Fibroblast of pulmonary artery (primary cell): ENCODE data around the gene SEPTIN8.
A peak's percentile ranks its signal among the peaks of the same experiment; 100 is the strongest.

Source experiments
- DNase-seq: peaks from one replicate; pipeline ENCODE4 v3.0.0-alpha.2; 2010; ENCODE audit warnings: low read depth
- H3K4me3 ChIP-seq: replicated peaks from 2 replicates; pipeline ENCODE4 v1.5.1; 2011; ENCODE audit warnings: low read depth, mild to moderate bottlenecking, control low read depth, low read length, moderate library complexity
- TF ChIP-seq, protein P1 (sequence below): IDR thresholded peaks from 2 replicates; pipeline ENCODE4 v1.5.1; 2011; ENCODE audit warnings: mild to moderate bottlenecking, control low read depth, low read length, inconsistent platforms; ENCODE audit errors: missing control alignments

SEPTIN8 gene

GRCh38 chr5:132725745-132726144 is 51.3 kb downstream of the SEPTIN8 start:
- DNase-seq, result no peak
- TF ChIP-seq, protein P1, sequence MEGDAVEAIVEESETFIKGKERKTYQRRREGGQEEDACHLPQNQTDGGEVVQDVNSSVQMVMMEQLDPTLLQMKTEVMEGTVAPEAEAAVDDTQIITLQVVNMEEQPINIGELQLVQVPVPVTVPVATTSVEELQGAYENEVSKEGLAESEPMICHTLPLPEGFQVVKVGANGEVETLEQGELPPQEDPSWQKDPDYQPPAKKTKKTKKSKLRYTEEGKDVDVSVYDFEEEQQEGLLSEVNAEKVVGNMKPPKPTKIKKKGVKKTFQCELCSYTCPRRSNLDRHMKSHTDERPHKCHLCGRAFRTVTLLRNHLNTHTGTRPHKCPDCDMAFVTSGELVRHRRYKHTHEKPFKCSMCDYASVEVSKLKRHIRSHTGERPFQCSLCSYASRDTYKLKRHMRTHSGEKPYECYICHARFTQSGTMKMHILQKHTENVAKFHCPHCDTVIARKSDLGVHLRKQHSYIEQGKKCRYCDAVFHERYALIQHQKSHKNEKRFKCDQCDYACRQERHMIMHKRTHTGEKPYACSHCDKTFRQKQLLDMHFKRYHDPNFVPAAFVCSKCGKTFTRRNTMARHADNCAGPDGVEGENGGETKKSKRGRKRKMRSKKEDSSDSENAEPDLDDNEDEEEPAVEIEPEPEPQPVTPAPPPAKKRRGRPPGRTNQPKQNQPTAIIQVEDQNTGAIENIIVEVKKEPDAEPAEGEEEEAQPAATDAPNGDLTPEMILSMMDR, result no peak
- no peak overlapping the region for H3K4me3 ChIP-seq

DNA sequence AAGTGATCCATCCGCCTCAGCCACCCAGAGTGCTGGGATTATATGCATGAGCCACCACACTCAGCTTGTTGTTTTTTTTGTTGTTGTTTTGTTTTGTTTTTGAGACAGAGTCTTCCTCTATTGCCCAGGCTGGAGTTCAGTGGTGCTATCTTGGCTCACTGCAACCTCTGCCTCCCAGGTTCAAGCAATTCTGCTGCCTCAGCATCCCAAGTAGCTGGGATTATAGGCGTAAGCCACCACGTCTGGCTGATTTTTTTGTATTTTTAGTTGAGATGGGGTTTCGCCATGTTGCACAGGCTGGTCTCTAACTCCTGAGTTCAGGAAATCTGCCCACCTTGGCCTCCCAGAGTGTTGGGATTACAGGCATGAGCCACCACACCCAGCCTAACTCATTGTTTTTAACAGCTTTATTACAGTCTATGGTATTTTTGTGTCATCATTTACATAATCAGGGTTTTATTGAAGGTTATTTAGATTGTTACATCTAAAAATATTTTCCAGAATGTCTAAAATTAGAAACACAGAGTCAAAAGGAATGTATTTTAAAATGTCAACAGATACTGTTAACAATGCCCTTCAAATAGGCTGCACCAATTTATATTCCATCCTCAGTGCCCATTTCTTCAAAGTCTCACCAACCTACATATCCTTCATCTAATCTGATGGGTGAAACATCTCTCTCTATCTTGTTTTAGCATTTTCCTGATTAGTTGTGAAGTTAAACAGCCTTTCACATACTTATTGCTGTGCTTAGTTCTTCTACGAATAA is 58.3 kb downstream of the SEPTIN8 start:
- TF ChIP-seq, protein P1, result no peak
- DNase-seq, result no peak

DNA sequence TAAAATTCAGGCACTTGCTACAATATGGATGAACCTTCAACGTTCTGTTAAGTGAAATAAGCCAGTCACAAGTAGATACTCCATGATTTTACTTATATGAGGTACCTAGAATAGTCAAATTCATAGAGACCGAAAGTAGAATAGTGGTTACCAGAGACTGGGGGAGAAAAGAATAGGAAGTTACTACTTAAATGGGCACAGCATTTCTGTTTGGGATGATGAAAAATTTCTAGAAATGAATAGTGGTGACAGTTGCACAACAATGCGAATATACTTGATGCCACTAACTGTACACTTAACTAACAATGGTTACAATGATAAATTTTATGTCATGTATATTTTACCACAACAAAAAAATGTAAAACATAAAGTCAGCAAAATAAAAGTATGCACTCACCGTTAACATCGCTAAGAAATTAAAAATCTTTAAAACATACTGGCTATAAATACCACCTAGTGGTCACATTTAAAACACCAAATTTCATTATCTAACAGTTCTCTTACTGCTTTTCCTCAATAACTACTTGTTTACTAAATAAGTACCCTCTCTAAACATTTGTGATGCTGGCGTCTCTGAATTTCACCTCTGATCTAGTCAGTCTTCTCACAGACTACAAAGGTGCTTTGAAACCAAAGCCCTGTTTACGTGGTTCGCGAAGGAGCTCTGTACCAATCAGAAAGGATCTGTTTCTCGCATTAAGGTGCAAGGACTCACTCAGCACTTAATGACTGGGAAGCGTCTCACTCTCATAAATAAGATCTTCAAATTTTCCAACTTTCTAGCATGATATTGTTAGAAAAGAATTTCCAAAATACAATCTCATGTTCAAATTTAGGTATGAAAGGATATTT is 62.4 kb downstream of the SEPTIN8 start:
- H3K4me3 ChIP-seq, result no peak overlapping the region
- TF ChIP-seq, protein P1, result peak; percentile 34
- DNase-seq, result peak; percentile 35

More for the DNA sequence above, 58.3 kb downstream of the SEPTIN8 start:
- H3K4me3 ChIP-seq, result no peak overlapping the region

- DNase-seq, result no peak
- no peak overlapping the region for H3K4me3 ChIP-seq
- TF ChIP-seq, protein P1, result no peak
Measured at GRCh38 chr5:132708645-132709044, 68.4 kb downstream of the SEPTIN8 start.

DNA sequence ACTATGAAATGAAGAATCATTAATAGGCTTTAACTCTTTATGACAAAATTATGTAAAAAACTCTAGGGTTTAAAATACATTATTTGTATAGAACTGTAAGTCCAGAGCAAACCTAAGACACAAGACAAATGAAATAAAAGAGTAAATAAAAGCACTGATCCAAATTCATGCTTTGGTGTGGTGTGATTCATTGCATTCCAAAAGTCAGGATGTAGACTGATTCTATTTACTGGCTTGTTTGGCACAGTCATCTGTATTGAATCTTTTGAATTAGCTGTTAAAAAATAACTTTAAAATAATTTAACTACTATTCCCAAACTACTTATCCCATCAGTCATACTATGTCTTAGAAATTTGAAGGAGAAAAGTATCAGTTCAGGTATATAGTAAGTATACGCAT is 72.2 kb downstream of the SEPTIN8 start:
- TF ChIP-seq, protein P1, result no peak
- DNase-seq, result peak; percentile 33
- H3K4me3 ChIP-seq, result no peak overlapping the region
